NCI-H1417 (cell line): ENCODE data around the gene PLPP6.
A peak's percentile ranks its signal among the peaks of the same experiment; 100 is the strongest.

Source experiments
- DNase-seq, 3 experiments: peaks; one replicate each; lab custom pipeline; 2025; lab: John Stamatoyannopoulos, UW

Gene PLPP6

GRCh38 chr9:4662989-4663792 is 1.1 kb downstream of the PLPP6 start:
- DNase-seq: no peak

DNA sequence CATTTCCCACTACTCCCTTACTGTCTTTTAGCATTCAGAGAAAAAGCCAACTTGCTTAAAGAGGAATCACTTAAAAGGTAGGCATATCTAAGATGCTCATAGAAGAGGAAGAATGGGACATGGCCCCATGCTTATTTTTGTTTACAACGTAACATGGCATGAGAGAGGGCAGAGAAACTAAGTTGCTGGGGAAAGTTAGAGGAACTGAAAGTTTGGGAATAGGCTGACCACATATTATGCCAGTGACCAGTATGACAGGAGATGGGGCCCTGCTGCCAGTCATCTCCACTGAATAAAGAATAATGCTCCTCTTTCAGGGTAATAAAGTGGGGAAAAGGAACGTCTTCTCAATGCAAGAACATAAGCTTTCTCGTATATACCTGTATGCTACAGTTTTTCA is 1.9 kb downstream of the PLPP6 start:
- no peak for DNase-seq

- peak in 1 of 3 experiments; percentile 54 for DNase-seq
Measured at GRCh38 chr9:4665357-4665756, 3.3 kb downstream of the PLPP6 start.

GRCh38 chr9:4666042-4666699 is 4.1 kb downstream of the PLPP6 start, which contains the start of gene SPATA6L:
TSS of gene SPATA6L (minus strand) at chr9:4666480. CDS start at chr9:4666250, 230 bp downstream.
- DNase-seq: peak; percentile 37 to 80 (median 64)

DNA sequence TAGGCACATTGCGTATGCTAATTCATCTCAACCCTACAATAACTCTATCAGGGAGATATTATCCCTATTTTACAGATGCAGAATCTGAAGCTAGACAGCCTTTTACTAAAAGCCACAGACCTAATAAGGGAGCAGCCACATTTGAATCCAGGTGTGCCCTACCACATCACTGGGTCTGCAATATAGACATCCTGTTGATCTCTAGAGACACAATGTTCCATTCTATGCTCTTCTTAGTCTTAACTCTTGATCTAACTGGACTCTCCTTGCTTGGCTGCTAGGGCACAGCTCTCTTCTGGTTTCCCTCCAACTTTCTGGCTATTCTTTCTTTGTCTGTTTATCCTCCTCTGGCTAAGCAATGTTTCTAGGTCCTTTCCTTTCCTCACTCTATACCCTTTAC is 5.6 kb downstream of the PLPP6 start:
- DNase-seq: no peak

- DNase-seq: no peak
Measured at GRCh38 chr9:4668604-4669003, 6.5 kb downstream of the PLPP6 start.

- DNase-seq: no peak
Measured at GRCh38 chr9:4669890-4670289, 7.8 kb downstream of the PLPP6 start.

- DNase-seq: no peak
Measured at GRCh38 chr9:4670591-4670990, 8.5 kb downstream of the PLPP6 start.

DNA sequence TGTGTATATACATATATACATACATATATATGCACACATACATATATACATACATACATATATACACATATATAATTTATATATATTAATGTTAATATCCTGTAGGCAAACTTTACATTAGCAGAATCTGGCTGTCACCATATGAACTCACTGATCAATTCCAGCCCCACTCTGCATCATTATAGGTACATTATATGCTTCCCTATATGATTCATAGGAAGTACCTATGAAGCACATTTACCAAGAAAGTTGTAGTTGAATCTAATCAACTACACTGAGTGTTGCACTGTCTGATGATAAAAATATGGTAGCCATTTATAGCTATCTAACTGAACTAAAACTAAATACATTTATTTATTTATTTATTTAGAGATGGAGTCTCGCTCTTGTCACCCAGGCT is 9.6 kb downstream of the PLPP6 start:
- no peak for DNase-seq

DNA sequence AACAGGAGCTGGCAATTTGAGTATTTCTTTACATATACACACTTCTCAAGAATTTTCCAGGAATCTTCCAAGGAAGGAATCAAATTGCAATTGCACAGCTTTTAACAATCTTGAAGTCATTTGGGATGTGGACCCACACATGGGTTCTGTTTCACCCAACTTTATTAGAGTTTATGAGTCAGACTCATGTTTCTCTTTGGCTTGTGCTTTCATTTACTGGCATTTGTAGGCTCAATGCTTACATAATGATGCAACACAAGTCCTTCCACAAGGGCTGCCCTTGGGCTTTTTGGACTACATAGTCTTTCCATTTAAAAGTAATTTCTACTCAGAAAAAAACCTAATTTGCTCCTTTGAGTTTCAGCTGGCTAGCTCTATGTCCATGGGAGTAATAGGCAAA is 12.7 kb downstream of the PLPP6 start:
- no peak for DNase-seq

- no peak for DNase-seq
Measured at GRCh38 chr9:4677392-4677791, 15.3 kb downstream of the PLPP6 start.

DNA sequence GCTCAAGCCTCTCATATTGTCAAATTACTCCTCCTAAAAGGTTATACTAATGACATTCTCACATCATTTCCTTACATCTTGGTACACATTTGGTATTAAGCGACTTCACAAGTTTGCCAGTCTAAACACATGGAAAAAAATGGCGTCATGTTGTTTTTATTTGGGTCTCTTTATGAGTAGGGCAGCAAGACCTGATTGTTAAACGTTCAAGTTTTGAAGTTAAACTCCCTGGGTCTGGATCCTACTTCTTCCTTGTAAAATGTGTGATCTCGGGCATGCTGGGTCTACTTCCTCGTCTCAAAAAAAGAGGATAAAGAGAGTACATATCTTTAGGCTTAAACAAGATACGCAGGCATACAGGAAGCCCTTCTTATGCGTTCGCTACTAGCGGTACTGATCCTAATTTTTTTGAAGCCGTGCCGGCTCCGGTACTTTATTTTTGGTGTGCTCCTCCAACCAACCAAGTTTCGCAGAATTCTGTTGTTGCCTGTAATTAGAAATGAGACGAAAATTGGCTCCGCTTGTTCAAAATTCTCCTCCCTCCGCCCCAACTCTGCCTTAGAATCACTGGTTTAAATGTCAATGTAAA is 16.7 kb downstream of the PLPP6 start:
- peak; percentile 32 to 79 (median 50) for DNase-seq

DNA sequence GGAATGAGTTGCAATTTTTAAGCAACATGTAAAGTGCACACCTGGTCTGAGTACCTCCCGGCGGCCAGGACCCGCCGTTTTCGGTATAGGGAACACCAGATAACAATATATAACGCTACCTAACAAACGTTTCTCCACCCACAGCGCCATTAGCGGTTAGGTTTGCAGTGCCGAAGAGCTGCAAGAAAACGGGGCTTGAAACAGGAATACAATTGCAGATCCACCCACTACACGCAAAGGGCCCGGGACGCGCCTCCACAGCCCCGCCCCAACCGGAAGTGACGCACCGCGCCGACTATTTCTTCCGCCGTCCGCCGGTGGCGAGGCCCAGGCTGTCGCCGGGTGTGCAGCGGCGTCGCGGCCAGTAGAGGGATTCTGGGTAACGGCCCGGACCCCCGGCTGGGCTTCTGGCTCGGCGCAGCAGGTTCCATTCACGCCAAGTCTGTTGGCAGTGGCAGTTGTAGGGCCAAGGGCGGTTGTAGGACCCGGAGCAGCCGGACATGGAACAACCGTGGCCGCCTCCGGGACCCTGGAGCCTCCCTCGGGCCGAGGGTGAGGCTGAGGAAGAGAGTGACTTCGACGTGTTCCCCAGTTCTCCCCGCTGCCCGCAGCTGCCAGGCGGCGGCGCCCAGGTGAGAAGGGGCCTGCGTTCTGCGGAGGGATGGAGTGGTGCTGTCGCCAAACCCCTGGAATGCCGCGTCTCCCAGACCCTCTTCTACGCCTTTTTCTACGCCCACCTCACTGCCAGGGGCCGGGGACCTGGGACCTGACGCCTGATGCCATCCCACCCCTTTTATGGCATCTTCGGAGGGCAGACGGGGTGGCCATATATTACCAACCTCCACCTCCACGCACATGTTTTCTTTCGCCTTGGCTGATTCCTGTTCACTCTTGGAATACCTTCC is 17.4 kb downstream of the PLPP6 start, which contains the start of gene CDC37L1:
Gene CDC37L1, plus strand, starts transcription at position 302 of the 905 bp plus-strand sequence. Its CDS starts 199 bp downstream, at position 501.
- peak; percentile 86 to 94 (median 94) for DNase-seq

GRCh38 chr9:4680173-4680525 is 18.1 kb downstream of the PLPP6 start:
- DNase-seq: no peak

- peak in 1 of 3 experiments; percentile 24 for DNase-seq
Measured at GRCh38 chr9:4680750-4681149, 18.7 kb downstream of the PLPP6 start.

DNA sequence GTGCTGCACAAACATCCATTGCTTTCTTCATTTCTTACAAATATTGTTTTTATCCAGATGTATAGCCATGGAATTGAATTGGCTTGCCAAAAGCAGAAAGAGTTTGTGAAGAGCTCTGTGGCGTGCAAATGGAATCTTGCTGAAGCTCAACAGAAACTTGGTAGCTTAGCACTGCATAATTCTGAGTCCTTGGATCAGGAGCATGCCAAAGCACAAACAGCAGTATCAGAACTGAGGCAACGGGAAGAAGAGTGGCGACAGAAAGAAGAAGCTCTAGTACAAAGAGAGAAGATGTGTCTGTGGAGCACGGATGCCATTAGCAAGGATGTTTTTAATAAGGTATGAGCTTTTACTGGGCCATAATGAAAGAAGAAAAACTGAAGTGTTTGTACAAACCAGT is 22.7 kb downstream of the PLPP6 start:
- DNase-seq: no peak

GRCh38 chr9:4686112-4686511 is 24.0 kb downstream of the PLPP6 start:
- DNase-seq: no peak

- no peak for DNase-seq
Measured at GRCh38 chr9:4686584-4686983, 24.5 kb downstream of the PLPP6 start.

GRCh38 chr9:4689021-4689420 is 26.9 kb downstream of the PLPP6 start:
- DNase-seq: no peak

- no peak for DNase-seq
Measured at GRCh38 chr9:4689687-4690104, 27.6 kb downstream of the PLPP6 start.

DNA sequence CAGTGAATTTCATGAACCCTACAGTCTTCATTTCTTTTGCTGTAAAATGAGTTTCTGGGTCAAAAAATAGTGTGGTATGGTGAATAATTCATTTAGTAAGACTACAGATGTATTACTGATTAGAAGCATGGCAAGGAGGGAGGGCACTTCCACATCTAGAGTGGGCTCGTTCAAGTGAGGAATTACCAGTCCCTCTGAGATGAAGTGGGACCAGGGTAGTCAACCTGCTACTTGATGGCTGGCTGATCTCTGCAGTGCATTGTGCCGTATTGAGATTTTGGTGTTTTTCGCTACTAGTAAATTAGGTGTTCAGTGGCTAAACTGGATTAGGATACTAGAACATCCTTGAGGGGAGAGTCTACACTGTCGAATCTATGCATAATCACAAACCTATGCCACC is 28.1 kb downstream of the PLPP6 start:
- no peak for DNase-seq

DNA sequence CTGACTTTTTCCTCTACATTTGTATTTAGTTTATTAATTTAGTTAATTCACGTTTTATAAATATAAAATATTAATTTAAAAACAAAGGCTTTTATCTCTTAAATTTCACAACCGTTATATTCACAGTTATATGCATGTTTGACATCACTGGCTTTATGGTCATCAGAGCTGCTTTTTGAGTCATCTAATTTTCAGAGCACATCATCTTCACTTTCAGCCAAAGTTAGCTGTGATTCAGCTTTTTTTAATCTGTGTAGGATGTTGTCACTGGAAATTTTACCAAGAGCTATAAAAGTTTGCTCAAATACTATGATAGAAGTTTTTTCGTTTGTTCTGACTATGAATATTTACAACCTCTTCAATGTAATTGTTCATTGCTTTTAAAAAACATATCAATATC is 29.7 kb downstream of the PLPP6 start:
- no peak for DNase-seq
